RPMI7951 (cell line): ENCODE results near the gene FOXJ3. TPM values are rescaled to one million over a fixed set of nuclear protein-coding genes. Genes with fewer than 3 reads are reported as not detected.

Experiments used
- DNase-seq: peaks from one replicate; pipeline ENCODE4 v3.0.0-alpha.2; 2012; ENCODE audit warnings: low read depth
- total RNA-seq: library from RNA; depleted of rRNA; stranded (reverse); fragments of >200 nt; shearing (Covaris generic); gene quantifications from 2 replicates; pipeline ENCODE4 v1.2.3, GENCODE V29; 2014

The FOXJ3 gene
- total RNA-seq, 1 experiment from 2014 or later, result 29.0 TPM

DNA sequence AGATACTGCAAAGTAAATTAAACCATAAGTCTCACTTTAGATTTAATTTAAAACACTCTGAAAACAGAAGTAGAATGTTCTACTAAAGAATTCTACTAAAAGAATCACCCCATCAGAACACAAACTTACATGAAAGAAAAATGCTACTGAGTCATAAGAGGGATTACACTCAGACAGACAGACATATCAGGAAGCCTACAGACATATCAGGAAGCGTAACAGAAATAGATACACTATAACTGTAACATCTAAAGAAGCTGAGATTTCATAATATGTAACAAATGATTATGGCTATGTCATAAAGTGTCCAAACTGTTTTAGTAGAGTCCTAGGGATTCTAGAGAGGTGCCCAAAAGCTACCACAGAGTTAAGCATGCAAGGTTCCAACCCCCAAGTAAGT, 23.9 kb downstream of the FOXJ3 start:
- DNase-seq, result no peak

DNA sequence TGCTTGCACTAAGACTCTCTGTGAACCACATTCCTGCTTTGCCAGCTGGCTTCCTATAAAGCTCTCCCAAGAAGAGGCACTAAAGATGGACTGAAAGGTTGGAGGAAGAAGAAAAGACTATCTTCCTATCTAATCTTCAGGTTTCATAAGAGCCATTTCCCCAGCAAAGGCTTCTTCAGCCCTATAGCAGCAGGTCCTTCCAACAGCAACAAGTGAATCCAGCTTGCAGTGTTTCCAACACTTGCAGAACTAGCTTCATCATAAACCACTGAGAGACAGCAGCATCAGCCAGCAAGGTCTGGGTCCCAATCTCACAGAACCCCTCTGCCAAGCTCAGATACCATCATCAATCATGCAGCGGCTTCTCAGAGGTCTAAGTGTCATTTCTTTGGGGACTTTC, 28.1 kb downstream of the FOXJ3 start:
- no peak for DNase-seq

GRCh38 chr1:42305639-42306038, 29.4 kb downstream of the FOXJ3 start:
- DNase-seq, result no peak

DNA sequence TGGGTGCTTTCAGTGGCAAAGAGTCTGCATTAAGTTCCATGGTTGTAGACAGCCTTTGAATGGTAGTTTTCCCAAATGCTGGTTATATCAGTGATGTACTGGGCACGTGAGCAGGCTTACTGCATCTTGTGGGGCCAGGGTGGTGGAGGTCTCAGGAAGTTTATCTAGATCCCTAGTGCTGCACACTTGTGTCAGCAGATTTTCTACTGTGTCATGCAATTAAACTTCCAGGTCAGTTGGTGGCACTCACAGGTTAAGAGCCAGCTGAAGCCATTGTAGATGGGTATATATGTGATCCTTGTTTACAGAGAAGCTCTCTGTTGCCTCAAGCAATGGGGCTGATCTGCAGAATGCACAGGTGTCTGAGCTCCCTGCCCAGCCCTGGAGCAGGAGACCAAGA, 33.0 kb downstream of the FOXJ3 start:
- DNase-seq, result no peak

DNA sequence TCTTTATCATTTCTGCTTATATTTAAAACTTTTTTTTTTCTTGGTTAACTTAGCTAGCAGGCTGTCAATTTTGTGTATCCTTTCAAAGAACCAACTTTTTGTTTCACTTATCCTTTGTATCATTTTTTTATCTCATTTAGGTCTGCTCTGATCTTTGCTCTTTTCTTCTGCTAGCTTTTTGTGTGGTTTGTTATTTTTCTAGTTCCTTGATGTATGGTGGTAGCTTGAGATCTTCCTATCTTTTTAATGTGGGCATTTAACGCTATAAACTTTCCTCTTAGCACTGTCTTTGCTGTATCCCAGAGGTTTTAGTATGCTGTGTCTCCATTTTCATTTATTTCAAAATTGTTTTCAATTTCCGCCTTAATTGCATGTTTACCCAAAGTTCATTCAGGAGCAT, 36.5 kb downstream of the FOXJ3 start:
- no peak for DNase-seq

- DNase-seq, result no peak
Measured at GRCh38 chr1:42295816-42296215, 39.2 kb downstream of the FOXJ3 start.

- no peak for DNase-seq
Measured at GRCh38 chr1:42290130-42290529, 44.9 kb downstream of the FOXJ3 start.

DNA sequence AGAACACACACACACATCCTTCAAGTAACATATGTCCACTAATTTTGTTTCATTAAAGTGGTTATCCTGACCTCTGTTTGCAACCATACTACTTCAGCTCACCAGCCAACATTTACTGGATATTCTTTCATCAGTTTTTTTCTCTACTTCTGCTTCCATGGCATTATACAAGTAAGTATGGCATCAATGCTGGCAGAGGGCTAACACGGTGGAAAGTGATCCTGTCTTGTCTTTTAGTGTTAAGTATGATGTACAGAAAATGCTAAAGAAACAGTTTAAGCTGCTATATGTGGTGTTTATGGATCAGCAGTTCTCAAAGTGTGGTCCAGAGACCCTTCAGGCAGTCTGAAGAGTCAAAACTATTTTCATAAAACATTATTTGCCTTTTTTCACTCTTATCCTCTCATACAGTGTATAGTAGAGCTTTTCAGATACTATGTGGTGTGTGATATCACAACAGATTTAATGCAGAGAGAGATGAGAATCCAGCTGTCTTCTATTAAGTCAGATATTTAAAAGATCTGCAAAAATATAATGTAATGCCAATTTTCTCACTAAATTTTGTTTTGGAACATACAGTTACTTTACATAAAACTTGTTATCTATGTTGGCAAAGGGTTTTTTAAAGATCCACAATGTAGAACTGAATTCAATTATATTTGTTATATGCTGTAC, 46.6 kb downstream of the FOXJ3 start:
- no peak for DNase-seq

DNA sequence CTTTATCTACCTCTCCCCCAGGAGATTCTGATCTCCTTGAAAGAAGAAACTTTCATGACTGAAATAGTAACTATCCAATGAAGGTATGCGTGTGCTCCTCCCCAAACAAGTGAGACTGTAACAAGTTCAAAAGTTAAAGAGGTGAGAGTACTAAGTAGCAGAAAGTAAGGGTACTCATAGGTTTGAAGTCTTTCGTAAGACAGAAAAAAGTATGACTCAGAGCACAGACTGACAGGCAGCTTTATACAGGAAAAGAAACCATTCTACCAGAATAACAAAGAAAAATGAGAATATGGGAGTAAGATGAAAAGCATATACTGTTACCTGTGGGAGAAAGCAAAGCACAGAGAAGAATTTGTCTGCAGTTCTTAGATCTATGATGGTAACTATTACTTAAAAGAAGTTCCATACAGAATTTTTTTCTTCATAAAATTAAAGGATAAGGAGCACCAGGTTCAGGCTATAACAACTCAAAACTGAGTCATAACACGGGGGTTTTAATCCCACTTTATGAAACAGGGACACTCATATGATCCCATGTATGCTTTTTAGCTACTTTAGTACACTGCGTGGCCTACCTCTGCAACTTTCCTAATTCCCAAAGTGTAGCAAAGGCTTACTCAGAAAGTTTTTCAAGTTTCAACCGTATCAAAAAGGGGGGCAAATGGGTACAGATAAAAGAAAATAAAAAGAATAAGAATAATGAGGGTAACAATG, 52.0 kb downstream of the FOXJ3 start:
- DNase-seq, result no peak

GRCh38 chr1:42282024-42282579, 52.9 kb downstream of the FOXJ3 start:
- no peak for DNase-seq

GRCh38 chr1:42280821-42281220, 54.2 kb downstream of the FOXJ3 start:
- no peak for DNase-seq

GRCh38 chr1:42279055-42279454, 56.0 kb downstream of the FOXJ3 start:
- DNase-seq, result no peak

- no peak for DNase-seq
Measured at GRCh38 chr1:42272920-42273319, 62.1 kb downstream of the FOXJ3 start.

GRCh38 chr1:42267904-42268303, 67.1 kb downstream of the FOXJ3 start:
- DNase-seq, result no peak

DNA sequence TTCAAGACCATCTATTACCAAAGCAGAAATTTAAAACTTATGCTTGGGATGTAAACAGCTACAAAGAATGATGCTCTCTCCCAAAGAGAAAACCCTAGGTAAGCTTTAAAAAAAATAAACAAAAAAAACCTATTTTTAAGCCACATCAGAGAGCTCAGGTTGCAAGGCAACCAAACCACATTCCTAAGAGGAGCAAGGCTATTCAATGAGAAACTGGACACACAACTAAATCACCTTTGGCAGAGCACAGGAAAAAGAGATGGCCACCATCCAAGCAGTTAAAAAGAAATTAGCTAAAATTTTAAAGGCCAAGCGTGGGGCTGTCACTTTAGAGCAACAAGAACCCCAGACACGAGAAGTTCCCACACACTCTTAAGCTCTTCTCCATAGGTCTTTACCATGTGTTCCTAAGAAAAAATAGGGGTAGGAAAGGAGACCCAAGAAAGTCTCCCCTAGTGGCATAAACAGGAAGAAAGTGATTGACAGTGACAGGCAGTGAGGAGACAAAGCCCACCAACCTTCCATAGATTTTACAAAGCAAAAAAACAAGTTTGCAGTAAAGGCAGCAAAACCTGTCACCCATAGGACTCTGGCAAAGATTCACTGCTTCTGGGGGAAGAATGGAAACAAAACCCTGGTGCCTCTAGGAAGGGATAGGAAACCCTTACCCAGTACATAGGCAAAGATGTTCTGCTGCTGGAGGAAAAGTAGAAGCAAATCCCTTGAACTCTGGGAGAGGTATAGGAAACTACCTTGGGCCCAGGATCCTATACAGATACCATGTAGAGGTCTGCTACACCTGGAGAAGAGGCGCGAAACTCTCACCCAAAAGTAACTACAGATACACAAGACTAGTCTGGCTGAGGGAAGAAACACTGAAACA, 68.5 kb downstream of the FOXJ3 start:
- DNase-seq, result no peak

GRCh38 chr1:42264511-42265190, 70.4 kb downstream of the FOXJ3 start:
- no peak for DNase-seq

- no peak for DNase-seq
Measured at GRCh38 chr1:42263019-42263418, 72.0 kb downstream of the FOXJ3 start.

GRCh38 chr1:42260376-42261070, 74.5 kb downstream of the FOXJ3 start:
- DNase-seq, result no peak

DNA sequence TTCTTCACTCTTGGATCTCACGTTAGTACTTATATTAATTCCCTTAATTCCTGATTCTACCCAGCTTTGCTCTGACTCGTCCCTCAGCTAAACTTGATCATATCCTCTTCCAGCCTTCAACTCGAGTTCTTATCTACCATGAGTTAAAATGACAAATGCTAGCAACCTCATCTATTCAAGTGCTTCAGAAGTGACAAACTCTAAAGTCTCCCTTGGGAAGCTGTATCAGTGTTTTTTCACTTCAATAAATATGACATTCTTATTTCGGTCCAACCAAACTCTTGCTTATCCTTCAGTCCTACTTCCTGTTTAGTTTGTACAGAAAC, 75.3 kb downstream of the FOXJ3 start:
- DNase-seq, result no peak

DNA sequence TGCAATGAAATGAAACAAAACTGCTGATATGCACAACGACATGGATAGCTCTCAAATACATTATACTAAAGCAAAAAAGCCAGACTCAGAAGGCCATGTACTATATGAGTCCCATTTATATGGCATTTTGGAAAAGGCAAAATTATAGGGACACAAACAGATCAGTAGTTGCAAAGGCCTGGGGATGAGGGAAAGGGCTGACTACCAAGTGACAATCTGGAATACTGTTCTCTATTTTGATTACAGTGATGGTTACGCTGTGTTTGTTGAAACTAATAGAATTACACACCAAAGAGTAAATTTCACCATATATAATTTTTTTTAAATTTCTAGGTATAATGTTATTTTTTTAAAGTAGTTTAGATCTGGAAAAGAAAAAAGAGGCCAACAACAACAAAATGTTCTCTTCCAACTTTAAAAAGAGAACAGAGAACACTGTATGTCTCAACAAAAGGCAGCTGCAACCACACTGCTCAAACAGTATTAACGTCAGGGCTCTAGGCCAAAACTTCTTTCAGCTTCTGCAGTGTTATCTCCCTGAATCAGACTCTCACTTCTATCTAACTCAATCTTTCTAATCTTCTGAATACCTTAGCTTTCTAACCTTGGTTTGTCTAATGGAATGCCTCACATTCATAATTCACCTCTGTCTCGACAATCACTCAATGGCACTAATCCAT, 75.8 kb downstream of the FOXJ3 start:
- DNase-seq, result no peak

DNA sequence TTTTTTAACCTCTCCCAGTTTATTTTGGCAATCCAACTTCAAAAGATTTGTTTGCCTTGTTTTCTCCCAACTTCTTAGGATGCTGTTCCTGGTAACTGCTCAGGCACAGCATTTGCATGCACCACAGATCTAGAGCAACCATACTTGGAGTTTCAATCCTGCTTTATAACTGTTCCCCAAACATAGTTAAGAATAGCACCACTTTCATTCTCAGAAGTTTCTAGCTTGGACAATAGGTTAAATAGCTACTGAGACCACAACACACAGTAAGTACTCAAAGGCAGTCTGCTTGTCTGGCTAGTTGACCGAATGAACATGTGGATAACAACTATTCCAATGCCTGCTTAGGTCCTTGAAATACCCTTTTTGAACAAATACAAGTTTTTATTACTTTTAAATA, 76.8 kb downstream of the FOXJ3 start:
- DNase-seq, result no peak
